ENCODE data around the gene UNC5B. TPM values are rescaled to one million over a fixed set of nuclear protein-coding genes. Genes with fewer than 3 reads are reported as not detected.

The UNC5B gene
- total RNA-seq, 1 donor from 2014 or later: not detected

DNA sequence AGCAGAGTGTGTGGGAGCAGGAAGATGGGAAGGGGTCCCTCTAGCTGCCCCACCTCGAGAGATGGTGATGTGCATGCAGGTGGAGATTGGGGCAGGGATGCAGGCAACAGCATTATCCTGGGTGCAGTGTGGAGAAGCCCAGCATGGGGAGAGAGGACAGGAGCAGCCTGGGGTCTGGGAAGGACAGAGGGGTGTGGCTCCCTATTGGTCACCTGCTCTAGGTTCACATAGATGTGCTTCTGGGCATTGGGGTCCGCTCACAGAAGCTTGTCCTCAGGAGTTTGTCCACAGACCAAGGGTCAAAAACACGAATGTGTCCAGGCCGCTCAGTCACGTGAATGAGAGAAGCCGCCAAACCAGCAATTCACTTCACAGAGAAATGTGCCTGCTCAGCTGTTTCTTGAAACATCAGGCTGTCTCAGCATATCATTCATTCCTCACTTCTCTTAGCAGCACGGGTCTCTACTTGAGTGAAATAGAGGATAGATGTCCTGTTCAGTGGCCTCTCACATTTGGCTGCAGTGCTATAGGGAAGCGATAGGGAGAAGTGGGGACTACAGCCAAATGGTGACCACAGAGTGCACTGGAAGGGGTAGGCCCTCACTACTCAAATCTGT is 95.2 kb downstream of the UNC5B start:
- DNase-seq (ENCODE audit: low spot score): no peak
- Mint-ChIP-seq H3K36me3 (ENCODE audit: low read depth) (no peaks in the 10 kb centered on the region), H3K4me1 (ENCODE audit: low read depth) (no peaks in the 10 kb centered on the region), H3K27ac (no peak overlapping the region), H3K27me3 (ENCODE audit: low read depth) (peaks cover 11% of the 10 kb centered on the region), H3K4me3 (ENCODE audit: low read depth) (no peak overlapping the region), H3K9me3 (no peaks in the 10 kb centered on the region)
- intact Hi-C loops (cut with micrococcal nuclease): no loop called here

- intact Hi-C loops (cut with micrococcal nuclease): no loop called here
- Mint-ChIP-seq H3K27ac (no peak overlapping the region), H3K4me3 (ENCODE audit: low read depth) (no peak overlapping the region), H3K9me3 (no peaks in the 10 kb centered on the region), H3K36me3 (ENCODE audit: low read depth) (no peaks in the 10 kb centered on the region), H3K27me3 (ENCODE audit: low read depth) (peaks cover 14% of the 10 kb centered on the region), H3K4me1 (ENCODE audit: low read depth) (no peaks in the 10 kb centered on the region)
- DNase-seq (ENCODE audit: low spot score): no peak
These were observed 95.9 kb downstream of the UNC5B start for GRCh38 chr10:71308244-71308643.

GRCh38 chr10:71308985-71309384 is 96.6 kb downstream of the UNC5B start:
- no peak for DNase-seq (ENCODE audit: low spot score)
- no peak overlapping the region for H3K27ac Mint-ChIP-seq

DNA sequence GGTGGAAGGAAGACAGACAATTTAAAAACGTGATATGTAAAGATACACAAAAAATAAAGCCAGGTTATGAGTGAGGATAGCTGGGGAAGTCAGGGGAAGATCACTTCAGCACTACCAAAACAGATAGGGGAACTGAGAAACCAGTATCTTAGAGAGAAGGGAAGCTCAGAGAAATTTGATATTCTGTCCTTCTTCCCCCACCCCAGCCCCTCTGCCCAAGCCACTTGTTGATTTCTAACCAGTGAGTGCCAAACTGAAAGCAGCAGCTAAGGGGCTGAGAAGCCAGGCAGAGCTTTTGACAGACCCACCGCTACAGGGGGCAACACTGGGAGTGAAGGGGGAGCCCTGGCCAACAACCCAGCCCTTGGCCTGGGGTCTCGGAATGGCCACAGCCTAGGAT is 97.5 kb downstream of the UNC5B start:
- intact Hi-C loops (cut with micrococcal nuclease): loop anchor here (10.0 kb wide), 1 partner anchor 1025 kb away; no protein-coding TSS in a partner anchor

More at GRCh38 chr10:71308985-71309384, 96.6 kb downstream of the UNC5B start:
- intact Hi-C loops (cut with micrococcal nuclease): no loop called here
- Mint-ChIP-seq H3K27me3 (ENCODE audit: low read depth) (peaks cover 15% of the 10 kb centered on the region), H3K4me3 (ENCODE audit: low read depth) (no peak overlapping the region), H3K36me3 (ENCODE audit: low read depth) (no peaks in the 10 kb centered on the region), H3K9me3 (no peaks in the 10 kb centered on the region), H3K4me1 (ENCODE audit: low read depth) (no peaks in the 10 kb centered on the region)

DNA sequence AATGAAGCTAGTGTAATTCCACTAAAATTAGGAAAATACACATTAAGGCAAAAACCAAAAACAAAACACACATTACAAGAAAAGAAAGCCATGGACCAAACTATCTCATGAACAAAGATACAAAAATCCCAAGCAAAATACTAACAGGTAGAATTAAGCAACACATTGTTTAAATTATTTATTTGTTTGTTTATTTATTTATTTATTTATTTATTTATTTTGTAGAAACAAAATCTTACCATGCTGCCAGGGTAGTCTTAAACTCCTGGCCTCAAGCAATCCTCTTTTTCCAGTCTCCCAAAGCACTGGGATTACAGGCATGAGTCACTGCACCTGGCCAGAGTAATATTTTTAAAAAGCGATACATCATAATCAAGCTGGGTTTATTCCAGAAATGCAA is 99.8 kb downstream of the UNC5B start:
- Mint-ChIP-seq H3K9me3 (no peaks in the 10 kb centered on the region), H3K27me3 (ENCODE audit: low read depth) (peaks cover 15% of the 10 kb centered on the region), H3K27ac (no peak overlapping the region), H3K36me3 (ENCODE audit: low read depth) (no peaks in the 10 kb centered on the region), H3K4me1 (ENCODE audit: low read depth) (peaks cover 16% of the 10 kb centered on the region), H3K4me3 (ENCODE audit: low read depth) (no peak overlapping the region)
- intact Hi-C loops (cut with micrococcal nuclease): loop anchor here (10.0 kb wide), 1 partner anchor 1023 kb away; no protein-coding TSS in a partner anchor
- no peak for DNase-seq (ENCODE audit: low spot score)

More for the DNA sequence above, 97.5 kb downstream of the UNC5B start:
- Mint-ChIP-seq H3K4me1 (ENCODE audit: low read depth) (no peaks in the 10 kb centered on the region), H3K9me3 (no peaks in the 10 kb centered on the region), H3K4me3 (ENCODE audit: low read depth) (no peak overlapping the region), H3K27me3 (ENCODE audit: low read depth) (peaks cover 15% of the 10 kb centered on the region), H3K36me3 (ENCODE audit: low read depth) (no peaks in the 10 kb centered on the region), H3K27ac (no peak overlapping the region)
- DNase-seq (ENCODE audit: low spot score): no peak

- Mint-ChIP-seq H3K27ac (no peak overlapping the region), H3K4me3 (ENCODE audit: low read depth) (no peak overlapping the region), H3K9me3 (no peaks in the 10 kb centered on the region), H3K4me1 (ENCODE audit: low read depth) (peaks cover 19% of the 10 kb centered on the region), H3K36me3 (ENCODE audit: low read depth) (no peaks in the 10 kb centered on the region), H3K27me3 (ENCODE audit: low read depth) (peaks cover 15% of the 10 kb centered on the region)
- no peak for DNase-seq (ENCODE audit: low spot score)
- intact Hi-C loops (cut with micrococcal nuclease): loop anchor here (10.0 kb wide), 1 partner anchor 1022 kb away; no protein-coding TSS in a partner anchor
These were observed 100.7 kb downstream of the UNC5B start for GRCh38 chr10:71312811-71313789.

- DNase-seq (ENCODE audit: low spot score): peak; percentile 40
- peaks cover 23% of the 10 kb centered on the region for H3K4me1 Mint-ChIP-seq (ENCODE audit: low read depth)
- H3K9me3 Mint-ChIP-seq: no peaks in the 10 kb centered on the region
- intact Hi-C loops (cut with micrococcal nuclease): loop anchor here (1.0 to 10.0 kb wide), 3 partner anchors 256 to 1021 kb away; no protein-coding TSS in a partner anchor
- H3K27me3 Mint-ChIP-seq (ENCODE audit: low read depth): peaks cover 15% of the 10 kb centered on the region
- no peak overlapping the region for H3K4me3 Mint-ChIP-seq (ENCODE audit: low read depth)
- no peak overlapping the region for H3K27ac Mint-ChIP-seq
- no peaks in the 10 kb centered on the region for H3K36me3 Mint-ChIP-seq (ENCODE audit: low read depth)
These were observed 101.8 kb downstream of the UNC5B start for GRCh38 chr10:71314028-71314693.

DNA sequence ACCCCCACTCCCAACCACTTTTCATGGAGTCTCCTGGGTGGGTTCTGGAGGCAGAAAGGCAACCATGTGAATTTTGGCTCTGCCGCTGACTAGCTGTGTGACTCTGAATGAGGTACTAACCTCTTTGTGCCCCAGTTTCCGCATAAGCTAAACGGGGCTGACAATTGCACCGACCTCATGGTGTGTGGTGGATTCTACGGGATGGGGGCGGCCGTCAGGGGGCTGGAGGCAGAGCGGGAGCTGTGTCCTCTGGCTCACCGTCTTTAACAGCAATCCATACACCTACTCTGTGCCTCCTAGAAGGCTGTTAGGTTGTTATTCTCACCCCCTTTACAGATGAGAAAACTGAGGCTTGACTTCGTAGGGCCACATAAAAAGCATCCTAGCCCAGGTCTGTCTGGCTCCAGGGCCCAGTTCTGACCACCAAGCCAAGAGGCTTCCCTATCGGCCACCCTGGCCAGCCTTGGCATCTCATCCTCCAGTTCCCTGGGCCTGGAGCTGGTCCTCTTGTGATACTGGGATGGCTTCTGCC is 102.4 kb downstream of the UNC5B start:
- peaks cover 15% of the 10 kb centered on the region for H3K27me3 Mint-ChIP-seq (ENCODE audit: low read depth)
- peaks cover 27% of the 10 kb centered on the region for H3K4me1 Mint-ChIP-seq (ENCODE audit: low read depth)
- no peak for DNase-seq (ENCODE audit: low spot score)
- intact Hi-C loops (cut with micrococcal nuclease): loop anchor here (1.0 to 10.0 kb wide), 7 partner anchors 256 to 1020 kb away; no protein-coding TSS in a partner anchor
- no peaks in the 10 kb centered on the region for H3K9me3 Mint-ChIP-seq
- no peak overlapping the region for H3K27ac Mint-ChIP-seq
- H3K4me3 Mint-ChIP-seq (ENCODE audit: low read depth): no peak overlapping the region
- no peaks in the 10 kb centered on the region for H3K36me3 Mint-ChIP-seq (ENCODE audit: low read depth)

- no peak for DNase-seq (ENCODE audit: low spot score)
- intact Hi-C loops (cut with micrococcal nuclease): loop anchor here (1.0 to 10.0 kb wide), 6 partner anchors 291 to 1019 kb away; partner anchors contain the start of gene VSIR
- H3K27me3 Mint-ChIP-seq (ENCODE audit: low read depth): peaks cover 8% of the 10 kb centered on the region
- H3K36me3 Mint-ChIP-seq (ENCODE audit: low read depth): no peaks in the 10 kb centered on the region
- no peak overlapping the region for H3K4me3 Mint-ChIP-seq (ENCODE audit: low read depth)
- no peaks in the 10 kb centered on the region for H3K9me3 Mint-ChIP-seq
- H3K4me1 Mint-ChIP-seq (ENCODE audit: low read depth): peaks cover 33% of the 10 kb centered on the region
- H3K27ac Mint-ChIP-seq: peak overlapping the region; percentile 18
These were observed 103.9 kb downstream of the UNC5B start for GRCh38 chr10:71316056-71316785.

GRCh38 chr10:71316786-71317160 is 104.4 kb downstream of the UNC5B start:
- Mint-ChIP-seq H3K4me1 (ENCODE audit: low read depth) (peaks cover 33% of the 10 kb centered on the region), H3K4me3 (ENCODE audit: low read depth) (no peak overlapping the region), H3K9me3 (no peaks in the 10 kb centered on the region), H3K27ac (peak overlapping the region; percentile 54), H3K27me3 (ENCODE audit: low read depth) (peaks cover 6% of the 10 kb centered on the region), H3K36me3 (ENCODE audit: low read depth) (no peaks in the 10 kb centered on the region)
- no peak for DNase-seq (ENCODE audit: low spot score)
- intact Hi-C loops (cut with micrococcal nuclease): loop anchor here (1.0 to 10.0 kb wide), 6 partner anchors 291 to 1018 kb away; partner anchors contain the start of gene VSIR

- Mint-ChIP-seq H3K4me1 (ENCODE audit: low read depth) (peaks cover 33% of the 10 kb centered on the region), H3K4me3 (ENCODE audit: low read depth) (no peak overlapping the region), H3K27me3 (ENCODE audit: low read depth) (peaks cover 3% of the 10 kb centered on the region), H3K9me3 (no peaks in the 10 kb centered on the region), H3K27ac (peak overlapping the region; percentile 26), H3K36me3 (ENCODE audit: low read depth) (peaks cover under 1% of the 10 kb centered on the region)
- DNase-seq (ENCODE audit: low spot score): no peak
- intact Hi-C loops (cut with micrococcal nuclease): loop anchor here (5.0 to 10.0 kb wide), 5 partner anchors 290 to 1017 kb away; no protein-coding TSS in a partner anchor
These were observed 105.4 kb downstream of the UNC5B start for GRCh38 chr10:71317739-71318138.
